Upper lobe of left lung (tissue), 6 donors: ENCODE results near the gene ACBD6. TPM values are rescaled to one million over a fixed set of nuclear protein-coding genes. Genes with fewer than 3 reads are reported as not detected.

Experiments used
- ATAC-seq, 2 donors: fragments of 200-7000 bp; cut with Tn5 transposase; one replicate each; pipeline ENCODE4 v1.9.1; 2022; ENCODE audit warnings: mild to moderate bottlenecking in 2 of 2, moderate library complexity in 2 of 2; ENCODE audit not compliant: low FRiP score in 2 of 2
- DNase-seq, 2 donors: peaks; one replicate each; pipeline ENCODE4 v3.0.0-alpha.2; 2019 to 2020
- H3K27ac ChIP-seq, 4 donors: fragments of 200-600 bp; sonication (generic); one replicate each; pipeline ENCODE4 v1.5.1; 2016 to 2019
- H3K27me3 ChIP-seq, 4 donors: fragments of 200-600 bp; sonication (generic); one replicate each; pipeline ENCODE4 v1.5.1; 2017 to 2019
- H3K36me3 ChIP-seq, 4 donors: fragments of 200-600 bp; sonication (generic); one replicate each; pipeline ENCODE4 v1.5.1; 2016 to 2019
- H3K4me1 ChIP-seq, 4 donors: fragments of 200-600 bp; sonication (generic); one replicate each; pipeline ENCODE4 v1.5.1; 2018 to 2019
- H3K4me3 ChIP-seq, 4 donors: fragments of 200-600 bp; sonication (generic); one replicate each; pipeline ENCODE4 v1.5.1; 2017 to 2019; ENCODE audit warnings: mild to moderate bottlenecking in 2 of 4, moderate library complexity in 1 of 4
- H3K9me3 ChIP-seq, 4 donors: fragments of 200-600 bp; sonication (generic); one replicate each; pipeline ENCODE4 v1.5.1; 2018 to 2019
- EP300 ChIP-seq, 4 donors: sonication (generic); formaldehyde crosslinking; IDR thresholded peaks; one replicate each; pipeline ENCODE4 v1.5.1; 2017; ENCODE audit warnings: antibody characterized with exemption in 4 of 4, control low read depth in 2 of 4
- POLR2A ChIP-seq, 4 donors: fragments of 450-650 bp; IDR thresholded peaks; one replicate each; pipeline ENCODE4 v1.5.1; 2016 to 2017; ENCODE audit warnings: antibody characterized with exemption in 4 of 4, mild to moderate bottlenecking in 2 of 4
- POLR2AphosphoS5 ChIP-seq, 2 donors: sonication (generic); formaldehyde crosslinking; IDR thresholded peaks; one replicate each; pipeline ENCODE4 v1.5.1; 2017; ENCODE audit warnings: antibody characterized with exemption in 2 of 2
- WGBS, 2 donors: methylation state at CpG; one replicate each; pipeline ENCODE4 v1.1.5; 2017 to 2018; 5-methylcytosine and 5-hydroxymethylcytosine counted together
- small RNA-seq, 4 donors: library from RNA; depleted of rRNA; stranded (forward); fragments of <200 nt; gene quantifications; one replicate each; pipeline ENCODE3, GENCODE V24; 2016
- total RNA-seq, 6 donors: library from RNA; depleted of rRNA in 4 of 6; stranded (reverse); fragments of >200 nt in 4 of 6; gene quantifications; one replicate each; pipeline versions ENCODE4 v1.1.0 to v1.2.1, GENCODE V29; 2016 to 2021
- TF ChIP-seq, protein P1 (sequence below), 6 experiments: fragments of 450-650 bp in 4 of 6; fragments of 200-600 bp in 2 of 6; sonication (generic) in 2 of 6; IDR thresholded peaks; one replicate each; pipeline ENCODE4 v1.5.1; 2016 to 2019; ENCODE audit warnings: antibody characterized with exemption in 6 of 6
- donor health status: DM: no; HTN: no; CAD: no; lungs with moderate emphysema.
- donor health status: DM: no; HTN: yes; CAD: no; lungs with severe emphysema.

The ACBD6 gene
- total RNA-seq, 6 donors from 2014 or later = 24.9 to 72.3 (median 51.5) TPM

DNA sequence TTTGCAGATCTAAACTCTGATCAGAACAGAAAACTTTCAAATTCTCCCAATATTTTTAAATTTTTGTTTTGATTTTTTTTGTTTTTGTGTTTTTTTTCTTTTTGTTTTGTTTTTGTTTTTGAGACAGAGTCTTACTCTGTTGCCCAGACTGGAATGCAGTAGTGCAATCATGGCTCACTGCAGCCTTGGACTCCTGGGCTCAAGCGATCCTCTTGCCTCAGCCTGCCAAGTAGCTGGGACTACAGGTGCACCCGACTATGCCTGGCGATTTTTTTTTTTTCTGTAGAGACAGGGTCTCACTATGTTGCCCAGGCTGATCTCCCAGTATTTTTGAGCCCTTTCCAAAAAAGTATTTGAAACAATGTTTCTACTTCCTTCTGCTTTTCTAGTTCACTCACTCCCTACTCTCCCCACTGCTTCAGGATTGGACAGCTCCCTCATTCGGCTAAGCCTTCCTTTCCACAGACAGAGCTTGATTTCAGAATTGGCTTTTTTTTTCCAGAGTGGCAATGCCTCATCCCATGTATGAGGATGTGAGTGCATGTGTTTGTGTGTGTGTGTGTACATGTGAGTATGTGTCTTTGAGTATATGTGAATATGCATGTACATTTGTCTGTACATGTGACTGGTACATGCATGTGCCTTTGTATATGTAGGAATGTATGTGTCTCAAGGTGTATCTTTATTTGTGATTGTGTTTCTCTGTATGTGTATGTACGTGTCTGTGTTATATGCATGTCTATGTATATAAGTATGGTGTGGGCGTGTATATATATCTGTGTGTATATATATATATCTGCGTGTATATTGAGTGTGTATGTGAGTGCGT is 260.4 kb downstream of the ACBD6 start:
- no peak overlapping the region for H3K4me3 ChIP-seq
- H3K9me3 ChIP-seq = no peaks in the 10 kb centered on the region
- no peak for ATAC-seq
- 68 to 73% methylated on average over 8 of the region's 8 CpGs for WGBS, 2 donors
- H3K27ac ChIP-seq = no peak overlapping the region
- H3K4me1 ChIP-seq = peaks cover 0 to 1% (median 0%) of the 10 kb centered on the region in 4 donors
- no peaks in the 10 kb centered on the region for H3K36me3 ChIP-seq
- peaks cover 0 to 35% (median 9%) of the 10 kb centered on the region in 4 donors for H3K27me3 ChIP-seq
- DNase-seq = no peak
- TF ChIP-seq, protein P1, sequence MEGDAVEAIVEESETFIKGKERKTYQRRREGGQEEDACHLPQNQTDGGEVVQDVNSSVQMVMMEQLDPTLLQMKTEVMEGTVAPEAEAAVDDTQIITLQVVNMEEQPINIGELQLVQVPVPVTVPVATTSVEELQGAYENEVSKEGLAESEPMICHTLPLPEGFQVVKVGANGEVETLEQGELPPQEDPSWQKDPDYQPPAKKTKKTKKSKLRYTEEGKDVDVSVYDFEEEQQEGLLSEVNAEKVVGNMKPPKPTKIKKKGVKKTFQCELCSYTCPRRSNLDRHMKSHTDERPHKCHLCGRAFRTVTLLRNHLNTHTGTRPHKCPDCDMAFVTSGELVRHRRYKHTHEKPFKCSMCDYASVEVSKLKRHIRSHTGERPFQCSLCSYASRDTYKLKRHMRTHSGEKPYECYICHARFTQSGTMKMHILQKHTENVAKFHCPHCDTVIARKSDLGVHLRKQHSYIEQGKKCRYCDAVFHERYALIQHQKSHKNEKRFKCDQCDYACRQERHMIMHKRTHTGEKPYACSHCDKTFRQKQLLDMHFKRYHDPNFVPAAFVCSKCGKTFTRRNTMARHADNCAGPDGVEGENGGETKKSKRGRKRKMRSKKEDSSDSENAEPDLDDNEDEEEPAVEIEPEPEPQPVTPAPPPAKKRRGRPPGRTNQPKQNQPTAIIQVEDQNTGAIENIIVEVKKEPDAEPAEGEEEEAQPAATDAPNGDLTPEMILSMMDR (IDR thresholded peaks at IDR 0.05) = no peak
- TF ChIP-seq POLR2A (IDR thresholded peaks at IDR 0.05) = no peak
- TF ChIP-seq POLR2AphosphoS5 (IDR thresholded peaks at IDR 0.05) = no peak
- no peak for TF ChIP-seq EP300 (IDR thresholded peaks at IDR 0.05)

DNA sequence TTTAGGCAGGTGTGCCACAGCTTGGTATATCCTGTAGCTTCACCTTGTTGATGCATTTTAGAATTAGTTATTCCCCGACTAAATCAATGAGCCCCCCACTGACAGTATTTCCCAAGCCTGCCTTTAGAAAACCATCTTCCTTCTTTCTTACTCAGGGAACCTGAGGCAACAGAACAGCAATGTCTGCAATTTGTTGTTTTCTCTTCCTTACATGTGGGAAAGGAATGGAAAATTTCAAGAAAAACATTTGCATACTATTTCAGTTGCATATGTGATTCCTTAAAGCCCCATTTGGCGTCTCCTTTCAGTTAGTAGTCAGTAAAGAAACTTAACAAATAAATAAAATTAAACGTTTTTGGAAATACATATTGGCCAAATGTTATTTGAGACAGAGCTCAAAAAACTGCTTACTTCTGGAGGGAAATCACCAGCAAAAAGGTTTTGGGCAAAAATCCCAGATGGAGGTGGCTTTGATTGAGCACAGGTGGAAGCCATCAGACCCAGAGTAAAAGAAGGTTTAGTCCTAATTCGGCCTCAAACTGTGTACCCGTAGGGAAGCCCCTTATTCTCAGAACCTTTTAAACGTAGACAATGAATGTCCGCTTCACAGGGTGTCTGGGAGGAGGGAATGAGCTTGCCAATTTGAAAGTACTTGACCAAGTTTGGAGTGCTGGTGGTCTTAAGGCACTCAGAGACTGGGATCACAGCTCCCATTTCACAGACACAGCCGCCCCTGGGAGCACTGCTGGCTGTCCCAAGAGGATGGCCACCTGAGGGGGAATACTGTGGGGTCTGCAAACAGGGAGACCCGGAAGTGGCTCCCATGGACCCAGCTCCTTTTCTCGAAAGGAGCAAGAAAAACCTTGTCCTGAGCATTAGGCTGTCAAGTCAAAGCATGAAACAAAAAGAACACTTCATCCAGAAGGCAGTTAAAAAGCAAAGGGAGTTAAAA is 263.0 kb downstream of the ACBD6 start:
- 11 to 13% methylated on average over 9 to 10 of the region's 10 CpGs for WGBS, 2 donors
- Histone ChIP-seq H3K4me3 (no peak overlapping the region), H3K9me3 (no peaks in the 10 kb centered on the region), H3K36me3 (no peaks in the 10 kb centered on the region), H3K27ac (no peak overlapping the region), H3K27me3 (peaks cover 0 to 60% (median 31%) of the 10 kb centered on the region in 4 donors), H3K4me1 (peaks cover 12 to 23% (median 18%) of the 10 kb centered on the region in 4 donors)
- no peak for DNase-seq
- no peak for TF ChIP-seq EP300 (IDR thresholded peaks at IDR 0.05)
- no peak for TF ChIP-seq POLR2AphosphoS5 (IDR thresholded peaks at IDR 0.05)
- TF ChIP-seq, protein P1 (IDR thresholded peaks at IDR 0.05) = no peak
- no peak for TF ChIP-seq POLR2A (IDR thresholded peaks at IDR 0.05)
- no peak for ATAC-seq

DNA sequence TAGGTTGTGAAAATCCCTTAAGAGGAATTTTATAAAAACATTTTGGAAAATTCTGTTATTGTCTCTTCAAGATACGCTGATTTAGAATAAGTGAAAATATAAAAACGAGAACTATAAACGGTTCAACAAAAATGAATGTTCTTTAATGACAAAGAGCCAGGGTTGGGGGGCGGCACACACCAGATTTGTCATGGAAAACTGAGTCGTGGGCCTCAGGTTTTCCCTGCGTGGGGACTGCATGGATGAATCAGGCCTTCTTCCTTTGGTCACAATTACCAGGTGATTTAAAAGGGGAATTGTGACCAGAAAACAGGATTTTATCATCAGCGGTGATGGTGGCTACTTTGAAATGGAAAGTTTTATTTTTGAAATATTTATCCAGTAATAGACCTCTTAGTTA is 263.7 kb downstream of the ACBD6 start:
- WGBS, 2 donors = 20 to 25% methylated on average over 7 of the region's 7 CpGs
- ATAC-seq (no peak), DNase-seq (no peak)
- peaks cover 0 to 66% (median 35%) of the 10 kb centered on the region in 4 donors for H3K27me3 ChIP-seq
- H3K36me3 ChIP-seq = no peaks in the 10 kb centered on the region
- no peaks in the 10 kb centered on the region for H3K9me3 ChIP-seq
- H3K4me1 ChIP-seq = peaks cover 18 to 29% (median 23%) of the 10 kb centered on the region in 4 donors
- no peak for TF ChIP-seq POLR2A (IDR thresholded peaks at IDR 0.05)
- no peak for TF ChIP-seq POLR2AphosphoS5 (IDR thresholded peaks at IDR 0.05)
- TF ChIP-seq, protein P1 (IDR thresholded peaks at IDR 0.05) = no peak
- TF ChIP-seq EP300 (IDR thresholded peaks at IDR 0.05) = no peak
- H3K4me3 ChIP-seq = no peak overlapping the region
- no peak overlapping the region for H3K27ac ChIP-seq

Small RNA genes within 50 kb of the gene (small RNA-seq; reads per million reads assigned to genes)
- gene MIR3121 (0 to 0.57 (median 0.09) reads per million in 4 donors), gene RF00019 (0 reads per million in 4 donors)

Other genes starting within 250 kb of the ACBD6 start
- not detected for gene OVAAL, start 56.4 kb upstream of the ACBD6 start, total RNA-seq
- 10 to 100 TPM; 21.3 to 30.2 (median 25.3) TPM for gene XPR1, start 129.4 kb upstream of the ACBD6 start, total RNA-seq